ENCODE results near the gene ITSN2. TPM values are rescaled to one million over a fixed set of nuclear protein-coding genes. Genes with fewer than 3 reads are reported as not detected.
A peak's percentile ranks its signal among the peaks of the same experiment; 100 is the strongest.

Gene ITSN2
- polyA plus RNA-seq, 3 donors: 26.0 to 91.1 (median 40.4) TPM

GRCh38 chr2:24403168-24403831, 43.0 kb upstream of the ITSN2 start:
- Histone ChIP-seq H3K4me3 (replicated peaks in 1 of 3; ENCODE audit: low read depth in 2 of 3, low read length in 3 of 3) (no peak overlapping the region), H3K9me3 (replicated peaks in 1 of 2; ENCODE audit: control insufficient read depth in 1 of 2, insufficient read depth in 1 of 2, low read length in 2 of 2) (peaks cover 6 to 7% of the 10 kb centered on the region in 2 donors), H2AFZ (ENCODE audit: insufficient read depth, low read depth, low read length, poor library complexity, severe bottlenecking) (no peak overlapping the region), H3K4me2 (replicated peaks; ENCODE audit: extremely low read depth, low read length, poor library complexity, severe bottlenecking) (no peak overlapping the region), H3K79me2 (ENCODE audit: insufficient read depth, low read length) (no peaks in the 10 kb centered on the region), H3K9ac (ENCODE audit: insufficient read depth, low read length, poor library complexity, severe bottlenecking) (no peak overlapping the region), H4K20me1 (ENCODE audit: insufficient read depth, low read length) (no peaks in the 10 kb centered on the region), H3K27ac (ENCODE audit: low read depth in 1 of 2, low read length in 2 of 2) (no peak overlapping the region), H3K36me3 (replicated peaks in 1 of 2; ENCODE audit: control insufficient read depth in 1 of 2, insufficient read depth in 2 of 2, low read length in 2 of 2) (no peaks in the 10 kb centered on the region), H3K4me1 (ENCODE audit: control insufficient read depth in 1 of 2, insufficient read depth in 2 of 2, low read length in 2 of 2) (no peaks in the 10 kb centered on the region), H3K27me3 (ENCODE audit: control insufficient read depth in 2 of 2, insufficient read depth in 2 of 2, low read length in 2 of 2) (peaks cover 7 to 20% of the 10 kb centered on the region in 2 donors)
- no peak for DNase-seq
- H3K4me3 Mint-ChIP-seq: no peak overlapping the region
- 79% methylated on average over 9 of the region's 22 CpGs for WGBS (ENCODE audit: insufficient coverage)
- peaks cover 2% of the 10 kb centered on the region for H3K4me1 Mint-ChIP-seq
- intact Hi-C loops (cut with micrococcal nuclease): no loop called here
- H3K9me3 Mint-ChIP-seq: peaks cover 3 to 11% (median 8%) of the 10 kb centered on the region in 7 donors
- peaks cover 23 to 40% (median 28%) of the 10 kb centered on the region in 3 donors for H3K27me3 Mint-ChIP-seq (ENCODE audit: low read depth in 3 of 3)
- H3K27ac Mint-ChIP-seq: no peak overlapping the region
- H3K36me3 Mint-ChIP-seq: peaks cover 0 to 2% of the 10 kb centered on the region in 2 donors
- no peak for TF ChIP-seq CTCF (IDR thresholded peaks at IDR 0.05)

GRCh38 chr2:24402242-24403097, 42.1 kb upstream of the ITSN2 start:
- Histone ChIP-seq H3K36me3 (replicated peaks in 1 of 2; ENCODE audit: control insufficient read depth in 1 of 2, insufficient read depth in 2 of 2, low read length in 2 of 2) (no peaks in the 10 kb centered on the region), H4K20me1 (ENCODE audit: insufficient read depth, low read length) (no peaks in the 10 kb centered on the region), H3K9ac (ENCODE audit: insufficient read depth, low read length, poor library complexity, severe bottlenecking) (no peak overlapping the region), H2AFZ (ENCODE audit: insufficient read depth, low read depth, low read length, poor library complexity, severe bottlenecking) (no peak overlapping the region), H3K27me3 (ENCODE audit: control insufficient read depth in 2 of 2, insufficient read depth in 2 of 2, low read length in 2 of 2) (peaks cover 7 to 20% of the 10 kb centered on the region in 2 donors), H3K4me2 (replicated peaks; ENCODE audit: extremely low read depth, low read length, poor library complexity, severe bottlenecking) (no peak overlapping the region), H3K4me3 (replicated peaks in 1 of 3; ENCODE audit: low read depth in 2 of 3, low read length in 3 of 3) (no peak overlapping the region), H3K4me1 (ENCODE audit: control insufficient read depth in 1 of 2, insufficient read depth in 2 of 2, low read length in 2 of 2) (no peaks in the 10 kb centered on the region), H3K79me2 (ENCODE audit: insufficient read depth, low read length) (no peaks in the 10 kb centered on the region), H3K27ac (ENCODE audit: low read depth in 1 of 2, low read length in 2 of 2) (no peak overlapping the region), H3K9me3 (replicated peaks in 1 of 2; ENCODE audit: control insufficient read depth in 1 of 2, insufficient read depth in 1 of 2, low read length in 2 of 2) (peaks cover 6 to 7% of the 10 kb centered on the region in 2 donors)
- Mint-ChIP-seq H3K27ac (peak overlapping the region in 1 of 7 donors; percentile 50), H3K4me1 (peaks cover 2% of the 10 kb centered on the region), H3K9me3 (peaks cover 3 to 11% (median 8%) of the 10 kb centered on the region in 7 donors), H3K27me3 (ENCODE audit: low read depth in 3 of 3) (peaks cover 23 to 39% (median 28%) of the 10 kb centered on the region in 3 donors), H3K36me3 (peaks cover 0 to 2% of the 10 kb centered on the region in 2 donors), H3K4me3 (peak overlapping the region in 1 of 2 donors; percentile 44)
- TF ChIP-seq CTCF (IDR thresholded peaks at IDR 0.05): no peak
- 41% methylated on average over 27 of the region's 38 CpGs for WGBS (ENCODE audit: insufficient coverage)
- no peak for DNase-seq
- intact Hi-C loops (cut with micrococcal nuclease): no loop called here
